ENCODE data around the gene SLC2A4.

SLC2A4 gene

DNA sequence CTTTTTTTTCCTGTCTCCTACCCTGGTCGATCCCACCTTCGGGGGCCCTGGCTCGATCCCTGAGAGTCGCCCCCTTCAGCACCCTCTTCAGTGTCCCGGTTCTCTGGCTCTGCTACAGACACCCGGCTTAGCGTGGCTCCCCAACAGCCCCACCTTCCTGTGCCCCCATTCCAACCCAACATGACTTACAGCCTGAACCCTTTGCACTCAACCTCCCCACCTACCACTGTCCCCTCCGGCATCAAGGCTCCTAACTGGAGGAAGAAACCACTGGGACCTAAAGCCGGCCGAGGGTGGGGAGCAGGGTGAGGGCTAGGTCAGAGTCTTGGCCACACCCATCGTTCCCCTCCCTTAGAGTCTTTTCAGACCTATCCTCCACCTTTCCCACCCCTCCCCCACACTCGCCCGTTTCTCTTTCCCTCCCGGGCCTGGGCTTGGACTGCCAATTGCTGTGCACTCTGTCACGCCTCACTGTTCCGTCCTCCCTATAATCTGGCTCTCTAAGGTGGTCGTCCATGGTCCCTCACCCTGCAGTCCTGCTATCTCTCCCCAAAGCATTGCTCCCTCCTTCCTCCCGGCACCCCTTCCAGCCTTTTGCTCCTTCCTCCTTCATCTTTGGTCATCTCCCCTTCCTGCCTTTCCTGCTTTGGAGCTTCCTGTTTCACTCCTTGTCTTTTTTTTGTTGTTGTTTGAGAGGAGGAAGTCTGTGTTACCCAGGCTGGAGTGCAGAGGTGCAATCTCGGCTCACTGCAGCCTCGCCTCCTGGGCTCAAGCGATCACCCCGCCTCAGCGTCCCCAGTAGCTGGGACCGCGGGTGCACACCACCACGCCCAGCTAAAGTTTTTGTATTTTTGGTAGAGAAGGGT lies 18.4 kb upstream of the SLC2A4 start:
- Histone ChIP-seq H3K27me3 (peaks cover 5% of the 10 kb centered on the region; the same call in 1 of the 2 replicates), H3K36me3 (no peaks in the 10 kb centered on the region), H3K4me3 (ENCODE audit: low read depth, low read length) (no peak overlapping the region), H3K4me1 (no peaks in the 10 kb centered on the region), H3K9me3 (no peaks in the 10 kb centered on the region)
- no peak for DNase-seq
- no peak for TF ChIP-seq CTCF (IDR thresholded peaks at IDR 0.05; ENCODE audit: low read depth, low read length)

GRCh38 chr17:7263801-7264078 lies 17.8 kb upstream of the SLC2A4 start:
- Histone ChIP-seq H3K9me3 (no peaks in the 10 kb centered on the region), H3K4me3 (ENCODE audit: low read depth, low read length) (no peak overlapping the region), H3K36me3 (no peaks in the 10 kb centered on the region), H3K4me1 (no peaks in the 10 kb centered on the region), H3K27me3 (peaks cover 5% of the 10 kb centered on the region; the same call in 1 of the 2 replicates)
- no peak for DNase-seq
- TF ChIP-seq CTCF (IDR thresholded peaks at IDR 0.05; ENCODE audit: low read depth, low read length): no peak

DNA sequence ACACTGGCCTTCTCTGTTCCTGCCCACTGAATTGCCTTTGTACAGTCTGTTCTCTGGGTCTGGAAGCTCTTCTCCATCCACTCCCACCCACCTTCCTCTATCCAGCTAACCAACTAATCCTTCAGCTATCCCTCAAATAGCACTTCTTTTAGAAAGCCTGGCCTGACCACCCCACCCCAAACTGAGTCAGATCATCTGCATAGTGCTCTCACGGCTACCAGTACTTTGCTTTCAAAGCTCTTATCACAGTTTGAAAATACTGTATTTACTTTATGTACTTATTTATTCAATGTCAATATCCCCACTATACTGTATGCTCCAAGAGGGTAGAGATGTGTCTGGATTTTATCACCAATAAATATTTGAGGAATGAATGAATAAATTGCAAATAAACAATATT lies 14.7 kb upstream of the SLC2A4 start:
- H3K4me3 ChIP-seq (ENCODE audit: low read depth, low read length): no peak overlapping the region
- TF ChIP-seq CTCF (IDR thresholded peaks at IDR 0.05; ENCODE audit: low read depth, low read length): no peak
- DNase-seq: no peak
- no peaks in the 10 kb centered on the region for H3K4me1 ChIP-seq
- H3K9me3 ChIP-seq: no peaks in the 10 kb centered on the region
- peaks cover 5% of the 10 kb centered on the region; the same call in 1 of the 2 replicates for H3K27me3 ChIP-seq
- no peaks in the 10 kb centered on the region for H3K36me3 ChIP-seq

DNA sequence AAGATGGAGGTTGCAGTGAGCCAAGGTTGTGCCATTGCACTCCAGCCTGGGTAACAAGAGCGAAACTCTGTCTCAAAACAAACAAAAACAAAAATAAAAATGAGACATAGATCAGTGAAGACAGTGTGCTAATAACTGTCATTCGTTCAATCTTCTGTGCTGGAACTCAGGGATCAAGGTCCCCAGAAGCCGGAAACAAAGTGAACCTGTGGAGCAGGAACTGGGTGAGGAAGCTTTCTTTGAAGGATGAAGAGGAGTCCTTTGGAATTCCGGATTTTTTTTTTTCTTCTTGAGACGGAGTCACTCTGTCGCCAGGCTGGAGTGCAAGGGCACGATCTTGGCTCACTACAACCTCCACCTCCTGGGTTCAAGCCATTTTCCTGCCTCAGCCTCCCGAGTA lies 2.1 kb upstream of the SLC2A4 start:
- Histone ChIP-seq H3K4me1 (no peaks in the 10 kb centered on the region), H3K36me3 (no peaks in the 10 kb centered on the region), H3K9me3 (no peaks in the 10 kb centered on the region), H3K4me3 (ENCODE audit: low read depth, low read length) (no peak overlapping the region), H3K27me3 (peaks cover 5% of the 10 kb centered on the region; the same call in 1 of the 2 replicates)
- no peak for TF ChIP-seq CTCF (IDR thresholded peaks at IDR 0.05; ENCODE audit: low read depth, low read length)
- DNase-seq: no peak

DNA sequence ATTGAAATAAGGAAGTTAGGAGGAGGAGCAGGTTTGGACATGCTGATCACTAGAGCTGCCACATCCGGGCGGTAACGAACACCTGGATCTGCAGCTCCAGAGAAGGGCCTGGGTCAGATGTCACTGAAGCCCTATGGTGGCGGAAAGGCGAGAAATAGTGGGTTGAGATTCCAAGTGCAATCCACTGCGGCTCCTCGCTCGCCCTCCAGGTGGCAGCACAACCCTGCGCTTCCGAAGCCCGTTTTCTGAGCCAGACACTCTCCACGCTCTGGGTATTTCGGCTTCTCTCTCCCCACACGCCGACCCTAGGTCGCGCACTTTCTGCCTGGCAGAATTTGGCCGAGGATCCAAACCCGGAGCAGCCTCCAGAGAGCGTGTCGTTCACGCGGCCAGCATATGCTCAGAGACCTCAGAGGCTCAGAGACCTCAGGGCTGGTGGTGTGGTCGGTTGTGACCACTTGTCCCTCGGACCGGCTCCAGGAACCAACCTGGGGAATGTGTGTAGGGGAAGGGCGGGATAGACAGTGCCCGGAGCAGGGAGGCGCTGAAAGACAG lies 922 bp upstream of the SLC2A4 start:
- Histone ChIP-seq H3K4me3 (ENCODE audit: low read depth, low read length) (peak overlapping the region; percentile 45), H3K36me3 (no peaks in the 10 kb centered on the region), H3K9me3 (no peaks in the 10 kb centered on the region), H3K27me3 (no peaks in the 10 kb centered on the region), H3K4me1 (no peaks in the 10 kb centered on the region)
- DNase-seq: peak; percentile 78
- TF ChIP-seq CTCF (IDR thresholded peaks at IDR 0.05; ENCODE audit: low read depth, low read length): peak; percentile 77
